Activated T-helper 2 cell treated with anti-CD3 and anti-CD28 coated beads, Interferon-gamma antibody, Interleukin-2, Interleukin-4, amounts not matched to agents 10 μg/mL and 5 μg/mL and 100 μg/mL, durations not matched to agents 14 hours and 24 hours and 36 hours (primary cell): ENCODE measurements around the gene TVP23A. TPM values are rescaled to one million over a fixed set of nuclear protein-coding genes. Genes with fewer than 3 reads are reported as not detected.

Experiments used
- DNase-seq: peaks from one replicate; pipeline ENCODE4 v3.0.0; 2021; ENCODE audit warnings: low spot score
- H3K27ac Mint-ChIP-seq: one replicate; pipeline ENCODE4 v1.8.0; 2021; ENCODE audit warnings: mixed read lengths
- H3K27me3 Mint-ChIP-seq: one replicate; pipeline ENCODE4 v1.8.0; 2021; ENCODE audit warnings: low read depth, mixed read lengths
- H3K36me3 Mint-ChIP-seq: one replicate; pipeline ENCODE4 v1.8.0; 2021; ENCODE audit warnings: low read depth, mixed read lengths
- H3K4me1 Mint-ChIP-seq: one replicate; pipeline ENCODE4 v1.8.0; 2021; ENCODE audit warnings: low read depth, mixed read lengths
- H3K4me3 Mint-ChIP-seq: one replicate; pipeline ENCODE4 v1.8.0; 2021; ENCODE audit warnings: low read depth, mild to moderate bottlenecking, moderate library complexity, mixed read lengths
- H3K9me3 Mint-ChIP-seq: one replicate; pipeline ENCODE4 v1.8.0; 2021; ENCODE audit warnings: mixed read lengths
- intact Hi-C: fragments of 100-400 bp; cut with micrococcal nuclease; formaldehyde crosslinking; loops from one replicate; pipeline ENCODE4 v1.15.1; 2023
- total RNA-seq: library from RNA; stranded (reverse); gene quantifications from 2 replicates; pipeline ENCODE4 v1.2.3, GENCODE V29; 2022

Gene TVP23A
- total RNA-seq = 0.05 TPM in 1 of 2 replicates, not detected in the other

DNA sequence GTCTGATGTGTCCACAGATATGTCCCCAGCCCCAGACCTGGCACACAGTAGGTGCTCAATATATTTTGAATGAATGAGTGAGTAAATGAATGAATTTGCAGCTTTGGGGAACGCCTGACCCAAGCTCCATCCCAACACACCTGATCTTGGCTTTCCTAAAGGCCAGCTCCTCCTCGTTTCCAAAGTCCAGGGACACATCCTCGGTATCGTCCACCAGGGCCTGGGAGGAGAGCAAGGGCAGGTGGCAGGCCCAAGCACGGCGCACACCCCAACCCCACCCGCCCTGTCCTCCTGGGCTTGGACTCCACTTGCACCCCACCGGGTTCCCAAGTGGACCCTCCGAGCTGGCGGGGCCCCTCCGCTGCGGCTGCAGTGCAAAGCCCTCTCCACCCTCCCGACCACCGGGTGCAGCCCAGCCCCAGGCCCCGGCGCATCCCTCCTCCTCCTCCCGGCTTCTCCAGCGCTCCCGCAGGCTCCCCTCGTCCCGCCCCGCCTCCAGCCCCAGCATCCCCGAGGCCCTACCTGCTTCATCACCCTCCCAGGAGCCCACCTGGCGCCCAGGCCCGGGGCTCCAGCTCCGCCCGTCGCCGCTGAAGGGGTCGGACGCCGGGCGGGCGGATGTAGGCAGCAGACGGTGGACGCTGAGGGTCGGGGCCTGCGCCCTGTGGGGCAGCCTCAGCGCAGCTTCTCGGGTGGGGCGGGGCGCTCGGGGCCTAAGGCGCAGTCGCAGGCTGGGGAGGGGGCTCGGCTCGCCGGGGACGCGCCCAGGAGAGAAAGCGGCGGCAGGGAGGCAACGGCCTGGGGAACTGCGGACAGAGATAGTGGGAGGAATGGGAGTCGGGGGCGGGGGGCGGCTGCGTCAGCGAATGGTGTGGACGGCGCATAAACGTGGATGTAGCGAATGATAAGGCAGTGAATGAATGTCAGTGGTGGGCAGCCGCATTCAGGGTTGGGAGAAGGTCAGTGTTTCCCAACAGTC lies at the start of gene TVP23A:
Gene TVP23A (minus strand): TSS at position 832 of the 979 bp plus-strand sequence. CDS start 301 bp downstream, at position 531.
- Mint-ChIP-seq H3K27ac (no peak within 1 kb of the TSS), H3K4me1 (peaks cover 3% of the 10 kb centered on the region), H3K27me3 (peaks cover 8% of the 10 kb centered on the region), H3K9me3 (no peaks in the 10 kb centered on the region), H3K36me3 (no peaks in the 10 kb centered on the region), H3K4me3 (no peak within 1 kb of the TSS)
- no peak for DNase-seq
- intact Hi-C loops = loop anchor here (10.0 kb wide), 1 partner anchor 97 kb away; no protein-coding TSS in a partner anchor

DNA sequence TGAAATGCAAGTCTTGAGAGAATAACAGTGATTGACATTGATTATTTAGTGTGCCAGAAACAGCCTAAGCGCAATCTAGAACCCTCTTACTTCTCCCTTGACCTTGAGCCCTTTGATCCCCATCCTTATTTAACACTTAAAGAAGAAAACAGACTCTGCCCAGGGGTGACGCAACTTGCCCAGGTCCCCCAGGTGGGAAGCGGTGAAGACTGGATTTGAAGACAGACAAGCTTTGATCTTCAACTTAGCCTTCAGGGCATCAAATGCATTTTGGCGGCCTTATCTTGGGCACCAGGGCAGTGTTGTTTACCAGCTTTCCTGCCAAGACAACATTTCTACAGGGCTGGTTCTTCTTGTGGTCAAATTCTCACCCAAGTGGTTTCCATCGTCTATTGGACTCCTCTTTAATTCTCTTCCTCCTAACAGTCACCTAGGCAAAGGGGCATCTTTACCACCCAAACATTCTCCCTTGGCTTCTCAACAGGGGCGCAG lies 49.6 kb upstream of the TVP23A start:
- H3K4me3 Mint-ChIP-seq = no peak overlapping the region
- no peaks in the 10 kb centered on the region for H3K9me3 Mint-ChIP-seq
- no peaks in the 10 kb centered on the region for H3K36me3 Mint-ChIP-seq
- no peak for DNase-seq
- intact Hi-C loops = no loop called here
- peaks cover 14% of the 10 kb centered on the region for H3K27me3 Mint-ChIP-seq
- no peak overlapping the region for H3K27ac Mint-ChIP-seq
- peaks cover 46% of the 10 kb centered on the region for H3K4me1 Mint-ChIP-seq

DNA sequence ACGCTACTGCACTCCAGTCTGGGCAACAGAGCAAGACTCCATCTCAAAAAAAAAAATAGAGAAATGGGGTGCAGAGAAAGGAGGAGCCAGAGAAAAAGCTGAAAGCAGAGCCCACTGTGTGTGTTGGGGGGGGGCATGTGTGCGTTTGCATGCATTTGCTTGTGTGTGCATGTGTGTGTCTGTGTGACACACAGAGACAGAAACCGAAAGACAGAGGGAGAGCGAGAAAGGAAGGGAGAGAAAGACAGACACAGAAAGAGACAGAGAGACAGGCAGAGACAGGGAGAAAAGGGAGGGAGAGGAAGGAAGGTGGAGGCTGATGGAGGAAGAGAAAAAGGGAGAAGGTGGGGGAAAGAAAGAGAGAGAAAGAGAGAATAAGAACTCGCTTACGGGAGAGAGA lies 48.6 kb upstream of the TVP23A start:
- no peak overlapping the region for H3K27ac Mint-ChIP-seq
- intact Hi-C loops = no loop called here
- no peak overlapping the region for H3K4me3 Mint-ChIP-seq
- H3K9me3 Mint-ChIP-seq = no peaks in the 10 kb centered on the region
- H3K27me3 Mint-ChIP-seq = peaks cover 18% of the 10 kb centered on the region
- no peaks in the 10 kb centered on the region for H3K36me3 Mint-ChIP-seq
- no peak for DNase-seq
- peaks cover 39% of the 10 kb centered on the region for H3K4me1 Mint-ChIP-seq

DNA sequence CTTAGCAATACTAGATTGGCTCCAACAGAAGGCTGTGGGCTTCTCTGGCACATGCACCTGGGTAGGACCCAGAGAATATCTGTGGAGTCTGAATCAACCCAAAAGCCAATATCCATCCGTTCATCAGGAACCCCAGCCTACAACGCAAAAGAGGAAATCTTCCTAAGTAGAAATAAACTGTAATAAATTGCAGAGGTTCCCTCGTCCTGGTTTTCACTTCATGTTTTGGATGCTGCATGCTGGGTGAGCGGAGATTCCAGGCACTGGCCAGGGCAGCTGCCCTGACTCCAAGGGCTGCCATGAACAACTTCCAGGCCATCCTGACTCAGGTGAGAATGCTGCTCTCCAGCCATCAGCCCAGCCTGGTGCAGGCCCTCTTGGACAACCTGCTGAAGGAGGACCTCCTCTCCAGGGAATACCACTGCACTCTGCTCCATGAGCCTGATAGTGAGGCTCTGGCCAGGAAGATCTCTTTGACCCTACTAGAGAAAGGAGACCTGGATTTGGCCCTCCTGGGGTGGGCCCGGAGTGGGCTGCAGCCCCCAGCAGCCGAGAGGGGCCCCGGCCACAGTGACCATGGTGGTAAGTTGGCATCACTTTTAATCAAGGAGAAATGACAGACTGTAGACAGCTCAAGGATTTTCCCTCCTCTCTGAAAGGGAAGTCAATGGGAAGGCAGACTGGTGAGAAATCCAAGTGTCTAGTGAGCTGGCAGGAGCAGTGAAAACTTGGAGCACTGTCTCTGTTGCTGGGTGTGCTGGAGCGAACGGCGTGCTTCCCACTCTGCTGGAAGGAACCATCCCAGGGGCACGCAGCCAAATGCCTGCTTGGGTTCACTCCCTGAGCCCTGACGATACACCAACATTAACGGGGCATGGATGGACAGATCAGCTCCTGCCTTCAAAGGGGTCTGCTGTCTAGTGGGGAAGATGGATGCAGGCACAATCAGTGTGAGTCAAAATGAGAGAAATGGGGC lies 47.7 kb upstream of the TVP23A start:
- intact Hi-C loops = no loop called here
- Mint-ChIP-seq H3K9me3 (no peaks in the 10 kb centered on the region), H3K27ac (no peak overlapping the region), H3K4me3 (no peak overlapping the region), H3K4me1 (peaks cover 33% of the 10 kb centered on the region), H3K36me3 (no peaks in the 10 kb centered on the region), H3K27me3 (peaks cover 28% of the 10 kb centered on the region)
- DNase-seq = no peak

DNA sequence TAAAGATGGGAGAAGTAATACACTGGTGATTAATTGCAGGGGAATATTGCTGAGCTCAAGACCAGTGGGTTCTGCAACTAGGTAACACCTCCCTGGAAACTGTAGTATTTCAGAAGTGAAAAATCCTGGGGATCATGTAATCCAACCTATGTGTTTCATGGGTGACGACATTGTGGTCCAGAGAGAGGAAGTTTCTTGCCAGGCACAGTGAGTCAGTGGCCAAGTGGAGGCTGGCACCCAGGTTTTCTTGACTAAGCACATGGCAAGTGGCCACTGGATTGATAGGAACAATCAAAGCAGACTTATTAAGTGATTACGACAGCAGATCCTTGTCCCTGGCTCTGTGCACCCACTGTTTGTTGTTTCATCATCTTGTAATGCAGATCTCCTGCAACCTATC lies 43.8 kb upstream of the TVP23A start:
- H3K27me3 Mint-ChIP-seq = peaks cover 36% of the 10 kb centered on the region
- H3K4me3 Mint-ChIP-seq = no peak overlapping the region
- intact Hi-C loops = no loop called here
- DNase-seq = no peak
- peaks cover 8% of the 10 kb centered on the region for H3K9me3 Mint-ChIP-seq
- H3K27ac Mint-ChIP-seq = no peak overlapping the region
- H3K4me1 Mint-ChIP-seq = peaks cover 5% of the 10 kb centered on the region
- H3K36me3 Mint-ChIP-seq = no peaks in the 10 kb centered on the region

DNA sequence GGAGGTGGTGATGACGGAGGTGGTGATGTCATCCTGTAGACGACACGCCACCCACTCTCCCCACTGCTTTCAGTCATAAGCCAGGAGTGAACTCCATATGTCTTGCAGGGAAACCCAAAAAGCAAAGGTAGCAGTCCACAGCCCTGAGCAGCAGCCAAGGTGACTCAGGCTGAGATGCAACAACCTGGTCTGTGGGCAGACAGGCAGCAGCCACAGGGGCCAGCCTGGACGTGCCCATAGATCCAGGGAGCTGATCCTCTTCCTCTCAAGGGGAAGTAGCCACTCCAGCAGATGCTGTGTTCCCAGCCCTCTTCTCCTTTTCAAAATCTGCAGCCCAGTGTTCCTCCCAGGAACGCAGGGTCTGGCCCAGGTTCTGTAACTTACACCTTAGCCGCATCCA lies 41.1 kb upstream of the TVP23A start:
- H3K4me1 Mint-ChIP-seq = peaks cover 2% of the 10 kb centered on the region

DNA sequence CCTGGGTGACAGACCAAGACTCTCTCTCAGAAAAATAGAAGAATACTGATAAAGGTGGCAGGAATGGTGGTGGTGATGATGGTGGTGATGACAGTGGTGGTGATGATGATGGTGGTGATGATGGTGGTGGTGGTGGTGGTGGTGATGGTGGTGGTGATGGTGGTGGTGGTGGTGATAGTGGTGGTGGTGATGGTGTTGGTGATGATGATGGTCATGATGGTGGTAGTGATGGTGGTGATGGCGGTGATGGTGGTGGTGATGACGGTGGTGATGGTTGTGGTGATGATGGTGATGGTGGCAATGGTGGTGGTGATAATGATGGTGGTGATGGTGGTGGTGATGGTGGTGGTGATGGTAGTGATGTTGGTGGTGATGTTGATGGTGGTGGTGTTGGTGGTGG lies 40.4 kb upstream of the TVP23A start:
- no peak for DNase-seq
- peaks cover 2% of the 10 kb centered on the region for H3K4me1 Mint-ChIP-seq
- no peak overlapping the region for H3K4me3 Mint-ChIP-seq
- peaks cover 26% of the 10 kb centered on the region for H3K27me3 Mint-ChIP-seq
- H3K27ac Mint-ChIP-seq = no peak overlapping the region
- peaks cover 8% of the 10 kb centered on the region for H3K9me3 Mint-ChIP-seq
- intact Hi-C loops = no loop called here
- no peaks in the 10 kb centered on the region for H3K36me3 Mint-ChIP-seq

More for the DNA sequence above, 41.1 kb upstream of the TVP23A start:
- no peak overlapping the region for H3K27ac Mint-ChIP-seq
- no peak overlapping the region for H3K4me3 Mint-ChIP-seq
- no peak for DNase-seq
- intact Hi-C loops = no loop called here
- H3K27me3 Mint-ChIP-seq = peaks cover 28% of the 10 kb centered on the region
- H3K36me3 Mint-ChIP-seq = no peaks in the 10 kb centered on the region
- H3K9me3 Mint-ChIP-seq = peaks cover 8% of the 10 kb centered on the region

DNA sequence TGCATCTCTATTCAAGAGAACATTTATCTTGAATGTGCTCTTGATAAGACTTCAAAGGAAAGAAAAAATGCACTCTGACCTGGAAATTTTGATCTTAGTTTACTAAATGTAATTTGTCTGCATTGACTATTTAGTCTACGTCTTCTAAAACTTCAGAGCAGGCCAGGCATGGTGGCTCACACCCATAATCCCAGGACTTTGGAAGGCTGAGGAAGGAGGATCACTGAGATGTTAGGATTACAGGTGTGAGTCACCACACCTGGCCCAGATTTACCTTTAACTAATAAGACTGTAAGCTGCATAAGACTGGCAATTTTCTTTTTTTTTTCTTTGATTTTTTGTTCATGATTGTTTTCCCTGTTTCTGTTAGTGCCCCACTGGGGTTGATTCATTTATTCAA lies 39.6 kb upstream of the TVP23A start:
- Mint-ChIP-seq H3K27ac (no peak overlapping the region), H3K4me3 (no peak overlapping the region), H3K9me3 (peaks cover 8% of the 10 kb centered on the region), H3K27me3 (peaks cover 24% of the 10 kb centered on the region), H3K36me3 (no peaks in the 10 kb centered on the region), H3K4me1 (peaks cover 2% of the 10 kb centered on the region)
- DNase-seq = no peak
- intact Hi-C loops = no loop called here

DNA sequence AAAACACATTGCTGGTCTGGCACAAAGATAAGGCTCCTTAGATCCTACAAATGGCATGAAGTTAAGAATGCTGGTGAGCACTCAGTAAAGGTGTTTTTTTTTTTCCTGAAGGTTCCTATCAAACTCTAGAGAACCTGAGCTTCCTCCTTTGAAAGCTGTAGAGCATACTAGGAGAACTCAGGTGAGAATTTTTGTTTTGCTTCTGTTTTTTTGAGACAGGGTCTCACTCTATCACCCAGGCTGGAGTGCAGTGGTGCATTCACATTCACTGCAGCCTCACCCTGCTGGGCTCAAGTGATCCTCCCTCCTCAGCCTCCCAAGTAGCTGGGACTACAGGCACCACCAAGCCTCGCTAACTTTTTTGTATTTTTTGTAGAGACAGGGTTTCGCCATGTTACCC lies 37.4 kb upstream of the TVP23A start:
- H3K27ac Mint-ChIP-seq = no peak overlapping the region
- DNase-seq = no peak
- H3K9me3 Mint-ChIP-seq = peaks cover 8% of the 10 kb centered on the region
- peaks cover 7% of the 10 kb centered on the region for H3K27me3 Mint-ChIP-seq
- H3K4me1 Mint-ChIP-seq = peaks cover 10% of the 10 kb centered on the region
- H3K4me3 Mint-ChIP-seq = no peak overlapping the region
- intact Hi-C loops = no loop called here
- H3K36me3 Mint-ChIP-seq = no peaks in the 10 kb centered on the region

DNA sequence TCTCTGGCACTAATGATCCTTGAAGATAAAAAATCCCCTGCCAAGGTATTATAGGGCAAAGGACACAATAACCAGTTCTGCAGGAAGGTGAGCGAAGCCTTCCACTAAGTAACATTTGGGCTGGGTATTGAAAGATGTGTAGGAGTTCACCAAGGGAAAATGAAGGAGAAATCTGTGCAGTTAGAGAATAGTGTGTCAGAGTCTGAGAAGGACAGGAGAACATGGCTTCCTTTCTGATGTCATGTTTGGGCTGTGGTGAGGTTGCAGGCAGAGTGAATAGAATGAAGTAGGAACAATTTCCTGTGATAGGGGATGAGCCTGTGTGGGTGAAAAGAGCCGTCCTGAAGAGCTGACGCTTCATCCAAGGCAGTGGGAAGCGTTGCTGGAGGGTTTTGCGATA lies 34.4 kb upstream of the TVP23A start:
- Mint-ChIP-seq H3K27ac (no peak overlapping the region), H3K36me3 (no peaks in the 10 kb centered on the region), H3K4me1 (peaks cover 10% of the 10 kb centered on the region), H3K9me3 (no peaks in the 10 kb centered on the region), H3K27me3 (peaks cover 15% of the 10 kb centered on the region), H3K4me3 (no peak overlapping the region)
- no peak for DNase-seq
- intact Hi-C loops = no loop called here

DNA sequence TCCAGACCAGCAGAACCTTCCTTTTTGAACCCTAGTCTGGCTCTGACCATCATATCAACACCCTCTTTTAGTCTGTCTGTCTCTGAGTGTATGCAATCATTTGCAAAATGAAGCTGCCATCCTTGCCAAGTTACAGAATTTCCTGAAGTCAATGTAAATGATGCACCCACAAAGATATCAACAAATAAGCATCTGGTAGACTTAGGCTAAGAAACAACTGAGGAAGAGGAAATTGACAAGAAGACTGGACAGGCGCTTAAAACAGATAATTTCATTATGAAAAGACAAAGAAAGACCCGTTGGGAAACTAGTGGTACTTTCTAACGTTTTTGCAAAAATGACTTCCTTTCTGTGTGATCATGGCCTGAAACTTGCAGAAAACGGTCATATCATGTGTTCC lies 33.7 kb upstream of the TVP23A start:
- H3K4me1 Mint-ChIP-seq = peaks cover 10% of the 10 kb centered on the region
- peaks cover 18% of the 10 kb centered on the region for H3K27me3 Mint-ChIP-seq
- intact Hi-C loops = no loop called here
- no peaks in the 10 kb centered on the region for H3K9me3 Mint-ChIP-seq
- H3K36me3 Mint-ChIP-seq = no peaks in the 10 kb centered on the region
- DNase-seq = no peak
- H3K27ac Mint-ChIP-seq = no peak overlapping the region
- no peak overlapping the region for H3K4me3 Mint-ChIP-seq

DNA sequence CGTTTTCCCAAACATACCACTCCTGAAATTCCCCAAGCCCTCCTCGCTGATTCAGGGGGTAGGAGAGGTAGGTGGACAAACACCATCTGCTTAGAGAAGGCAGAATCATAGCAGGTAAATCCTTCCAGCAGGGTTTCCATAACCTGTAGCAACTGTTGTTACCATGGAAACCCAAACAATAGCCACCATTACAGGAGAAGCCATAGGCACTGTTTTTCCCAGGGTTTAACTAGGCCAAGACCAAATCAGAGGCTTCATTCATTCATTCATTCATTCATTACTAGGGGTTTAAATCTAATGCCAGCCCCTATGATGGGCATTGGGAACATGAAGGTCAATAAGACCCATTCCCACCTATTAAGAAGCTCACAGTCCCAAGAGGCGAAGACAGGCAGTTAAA lies 32.9 kb upstream of the TVP23A start:
- no peak overlapping the region for H3K4me3 Mint-ChIP-seq
- peaks cover 24% of the 10 kb centered on the region for H3K27me3 Mint-ChIP-seq
- DNase-seq = no peak
- intact Hi-C loops = no loop called here
- peaks cover 13% of the 10 kb centered on the region for H3K4me1 Mint-ChIP-seq
- no peaks in the 10 kb centered on the region for H3K36me3 Mint-ChIP-seq
- no peaks in the 10 kb centered on the region for H3K9me3 Mint-ChIP-seq
- no peak overlapping the region for H3K27ac Mint-ChIP-seq
